Trophoblast cell (in vitro differentiated cells and primary cell): ENCODE data around the gene ZNF548. TPM values are rescaled to one million over a fixed set of nuclear protein-coding genes. Genes with fewer than 3 reads are reported as not detected.

ENCODE experiments used
- DNase-seq, 2 donors: peaks; one replicate each; pipeline ENCODE4 v3.0.0-alpha.2; 2016
- H2AFZ ChIP-seq: 2 replicates; pipeline ENCODE4 v1.6.1; 2013; ENCODE audit warnings: low read length, moderate library complexity, mild to moderate bottlenecking; ENCODE audit not compliant: insufficient read depth, poor library complexity
- H2AK5ac ChIP-seq: 2 replicates; pipeline ENCODE4 v1.6.1; 2013; ENCODE audit warnings: mild to moderate bottlenecking, low read length
- H2BK120ac ChIP-seq: 2 replicates; pipeline ENCODE4 v1.6.1; 2013; ENCODE audit warnings: low read length, mild to moderate bottlenecking, moderate library complexity; ENCODE audit not compliant: insufficient read depth, poor library complexity
- H2BK12ac ChIP-seq: 2 replicates; pipeline ENCODE4 v1.6.1; 2013; ENCODE audit warnings: mild to moderate bottlenecking, low read length, moderate library complexity
- H2BK5ac ChIP-seq: 2 replicates; pipeline ENCODE4 v1.6.1; 2013; ENCODE audit warnings: low read length, low read depth, moderate library complexity, mild to moderate bottlenecking; ENCODE audit not compliant: poor library complexity
- H3K14ac ChIP-seq: 2 replicates; pipeline ENCODE4 v1.6.1; 2013; ENCODE audit warnings: mild to moderate bottlenecking, low read length
- H3K18ac ChIP-seq: 2 replicates; pipeline ENCODE4 v1.6.1; 2013; ENCODE audit warnings: mild to moderate bottlenecking, low read length
- H3K23ac ChIP-seq: 2 replicates; pipeline ENCODE4 v1.6.1; 2013; ENCODE audit warnings: low read length
- H3K27ac ChIP-seq: 2 replicates; pipeline ENCODE4 v1.5.1; 2013; ENCODE audit warnings: low read depth, mild to moderate bottlenecking, inconsistent platforms, low read length, moderate library complexity
- H3K27me3 ChIP-seq: 2 replicates; pipeline ENCODE4 v1.6.1; 2013; ENCODE audit warnings: inconsistent platforms, mild to moderate bottlenecking, low read length, moderate library complexity; ENCODE audit not compliant: insufficient read depth
- H3K36me3 ChIP-seq, 2 experiments: 1 replicate in 1 of 2; 2 replicates in 1 of 2; pipeline ENCODE4 v1.6.1; 2013; ENCODE audit warnings: low read length in 2 of 2, mild to moderate bottlenecking in 2 of 2, moderate library complexity in 1 of 2; ENCODE audit not compliant: insufficient read depth in 2 of 2, control insufficient read depth in 1 of 2
- H3K4ac ChIP-seq: 2 replicates; pipeline ENCODE4 v1.6.1; 2013; ENCODE audit warnings: low read depth, mild to moderate bottlenecking, low read length, moderate library complexity
- H3K4me1 ChIP-seq, 2 experiments: 1 replicate in 1 of 2; 2 replicates in 1 of 2; pipeline ENCODE4 v1.6.1; 2013; ENCODE audit warnings: low read length in 2 of 2, mild to moderate bottlenecking in 2 of 2, moderate library complexity in 1 of 2; ENCODE audit not compliant: insufficient read depth in 2 of 2, control insufficient read depth in 1 of 2
- H3K4me2 ChIP-seq: 2 replicates; pipeline ENCODE4 v1.6.1; 2013; ENCODE audit warnings: inconsistent platforms, mild to moderate bottlenecking, low read length, moderate library complexity
- H3K4me3 ChIP-seq: 2 replicates; pipeline ENCODE4 v1.5.1; 2013; ENCODE audit warnings: mild to moderate bottlenecking, low read depth, low read length, inconsistent platforms
- H3K79me1 ChIP-seq: one replicate; pipeline ENCODE4 v1.6.1; 2013; ENCODE audit warnings: low read length
- H3K79me2 ChIP-seq: 2 replicates; pipeline ENCODE4 v1.6.1; 2013; ENCODE audit warnings: low read length, mild to moderate bottlenecking; ENCODE audit not compliant: control insufficient read depth, insufficient read depth, poor library complexity
- H3K9ac ChIP-seq: 2 replicates; pipeline ENCODE4 v1.6.1; 2013; ENCODE audit warnings: mild to moderate bottlenecking, low read length
- H3K9me3 ChIP-seq: 2 replicates; pipeline ENCODE4 v1.6.1; 2013; ENCODE audit warnings: low read depth, mild to moderate bottlenecking, control low read depth, inconsistent platforms, low read length; ENCODE audit not compliant: insufficient read depth
- H4K12ac ChIP-seq: 2 replicates; pipeline ENCODE4 v1.6.1; 2013; ENCODE audit warnings: low read depth, mild to moderate bottlenecking, low read length, moderate library complexity
- H4K8ac ChIP-seq: 2 replicates; pipeline ENCODE4 v1.6.1; 2013; ENCODE audit warnings: low read depth, mild to moderate bottlenecking, low read length, moderate library complexity
- H4K91ac ChIP-seq: one replicate; pipeline ENCODE4 v1.6.1; 2013; ENCODE audit warnings: low read depth, mild to moderate bottlenecking, low read length, moderate library complexity
- WGBS: extraction: QIAGEN DNeasy Blood & Tissue Kit; methylation state at CpG from one replicate; pipeline ENCODE4 v1.1.7; 2013; ENCODE audit warnings: missing lambda C conversion rate; ENCODE audit not compliant: insufficient read length, insufficient coverage; ENCODE audit errors: extremely low coverage; 5-methylcytosine and 5-hydroxymethylcytosine counted together
- polyA plus RNA-seq: library from polyadenylated mRNA; stranded (reverse); fragments of 200-250 nt; gene quantifications from 2 replicates; pipeline ENCODE4 v1.2.3, GENCODE V29; 2013

Gene ZNF548
- polyA plus RNA-seq: 6.4 and 7.2 TPM in 2 replicates

GRCh38 chr19:57389730-57390598 is at the start of gene ZNF548:
Gene ZNF548 (plus strand): TSS chr19:57389854. CDS start chr19:57390100, 246 bp downstream.
- H2BK5ac ChIP-seq: peak within 1 kb of the TSS; percentile 10
- peak within 1 kb of the TSS; percentile 26 for H2BK120ac ChIP-seq
- no peak within 1 kb of the TSS for H2BK12ac ChIP-seq
- no peak within 1 kb of the TSS for H3K23ac ChIP-seq
- peak within 1 kb of the TSS; percentile 96 for H3K4me3 ChIP-seq
- no CpG with 5 or more reads among the region's 50 CpGs for WGBS
- peak within 1 kb of the TSS; percentile 13 for H3K18ac ChIP-seq
- H3K9me3 ChIP-seq: no peaks in the 10 kb centered on the region
- H3K9ac ChIP-seq: peak within 1 kb of the TSS; percentile 95
- H3K4ac ChIP-seq: peak within 1 kb of the TSS; percentile 53
- H2AFZ ChIP-seq: peak within 1 kb of the TSS; percentile 30
- peaks cover 5% of the 10 kb centered on the region for H3K79me1 ChIP-seq
- peak within 1 kb of the TSS; percentile 49 for H4K91ac ChIP-seq
- no peak within 1 kb of the TSS for H2AK5ac ChIP-seq
- peak; percentile 99 to 100 for DNase-seq
- peak within 1 kb of the TSS; percentile 20 for H4K12ac ChIP-seq
- peaks cover 6% of the 10 kb centered on the region for H3K79me2 ChIP-seq
- peaks cover 6% of the 10 kb centered on the region in 2 experiments for H3K36me3 ChIP-seq
- peaks cover 2 to 9% of the 10 kb centered on the region in 2 experiments for H3K4me1 ChIP-seq
- H3K27ac ChIP-seq: peak within 1 kb of the TSS; percentile 46
- H3K27me3 ChIP-seq: no peaks in the 10 kb centered on the region
- peak within 1 kb of the TSS; percentile 72 for H3K4me2 ChIP-seq
- H3K14ac ChIP-seq: peak within 1 kb of the TSS; percentile 67
- H4K8ac ChIP-seq: peak within 1 kb of the TSS; percentile 93

DNA sequence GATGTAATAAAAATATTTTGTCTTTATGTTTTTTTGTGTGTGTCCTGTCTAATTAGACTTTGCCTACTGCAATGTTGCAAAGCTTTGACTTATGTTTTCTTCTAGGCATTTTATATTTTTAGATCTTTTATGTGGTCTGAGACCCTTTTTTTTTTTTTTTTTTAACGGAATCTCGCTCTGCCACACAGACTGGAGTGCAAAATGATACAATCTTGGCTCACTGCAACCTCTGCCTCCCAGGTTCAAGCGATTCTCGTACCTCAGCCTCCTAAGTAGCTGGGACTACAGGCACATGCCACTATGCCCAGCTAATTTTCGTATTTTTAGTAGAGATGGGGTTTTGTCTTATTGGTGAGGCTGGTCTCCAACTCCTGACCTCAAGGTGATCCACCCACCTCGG is 47.1 kb upstream of the ZNF548 start:
- Histone ChIP-seq H3K23ac (no peak overlapping the region), H3K9me3 (peaks cover 2% of the 10 kb centered on the region), H3K4ac (no peak overlapping the region), H2AK5ac (no peak overlapping the region), H3K14ac (no peak overlapping the region), H3K79me2 (no peaks in the 10 kb centered on the region), H4K91ac (no peak overlapping the region), H3K27me3 (no peaks in the 10 kb centered on the region), H3K4me2 (no peak overlapping the region), H2BK12ac (no peak overlapping the region), H3K4me3 (no peak overlapping the region), H3K79me1 (no peaks in the 10 kb centered on the region), H2AFZ (no peak overlapping the region), H2BK5ac (no peak overlapping the region), H3K36me3 (no peaks in the 10 kb centered on the region), H3K9ac (no peak overlapping the region), H4K8ac (no peak overlapping the region), H2BK120ac (no peak overlapping the region), H3K18ac (no peak overlapping the region), H3K27ac (no peak overlapping the region), H4K12ac (no peak overlapping the region), H3K4me1 (no peaks in the 10 kb centered on the region)
- no peak for DNase-seq
- no CpG with 5 or more reads among the region's 6 CpGs for WGBS

DNA sequence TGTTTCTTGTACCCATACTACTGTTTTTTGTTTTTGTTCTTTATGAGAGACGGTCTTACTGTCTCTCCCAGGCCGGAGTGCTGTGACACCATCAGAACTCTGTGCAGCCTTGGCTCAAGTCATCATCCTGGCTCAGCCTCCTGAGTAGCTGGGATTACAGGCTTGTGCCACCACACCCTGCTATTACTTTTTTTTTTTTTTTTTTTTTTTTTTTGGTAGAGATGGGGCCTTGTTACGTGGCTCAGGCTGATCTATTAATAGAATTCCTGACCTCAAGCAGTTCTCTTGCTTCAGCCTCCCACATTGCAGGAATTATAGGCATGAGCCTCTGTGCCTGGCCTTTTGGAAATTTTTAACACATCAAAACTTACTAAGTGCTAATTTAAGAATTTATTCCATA is 41.5 kb upstream of the ZNF548 start:
- H3K4ac ChIP-seq: no peak overlapping the region

GRCh38 chr19:57350877-57351805 is 38.5 kb upstream of the ZNF548 start, which contains the start of gene ZNF304:
Gene ZNF304 (plus strand): TSS chr19:57351271. CDS start chr19:57351665, 394 bp downstream.
- DNase-seq: peak; percentile 86 to 87
- H3K27ac ChIP-seq: no peak within 1 kb of the TSS
- H3K14ac ChIP-seq: peak within 1 kb of the TSS; percentile 80
- H2AFZ ChIP-seq: peak within 1 kb of the TSS; percentile 99
- no peaks in the 10 kb centered on the region for H3K9me3 ChIP-seq
- H3K4me2 ChIP-seq: peak within 1 kb of the TSS; percentile 85
- H3K79me1 ChIP-seq: peaks cover 6% of the 10 kb centered on the region
- peak within 1 kb of the TSS; percentile 23 for H3K23ac ChIP-seq
- H3K9ac ChIP-seq: peak within 1 kb of the TSS; percentile 96
- no peak within 1 kb of the TSS for H2BK120ac ChIP-seq
- no CpG with 5 or more reads among the region's 57 CpGs for WGBS
- H3K27me3 ChIP-seq: no peaks in the 10 kb centered on the region
- no peak within 1 kb of the TSS for H2BK5ac ChIP-seq
- peaks cover 16 to 29% of the 10 kb centered on the region in 2 experiments for H3K36me3 ChIP-seq
- peak within 1 kb of the TSS; percentile 82 for H4K91ac ChIP-seq
- peak within 1 kb of the TSS; percentile 95 for H4K12ac ChIP-seq
- peak within 1 kb of the TSS; percentile 76 for H3K18ac ChIP-seq
- H3K4me1 ChIP-seq: peaks cover 4 to 9% of the 10 kb centered on the region in 2 experiments
- peaks cover 8% of the 10 kb centered on the region for H3K79me2 ChIP-seq
- H2AK5ac ChIP-seq: peak within 1 kb of the TSS; percentile 28
- peak within 1 kb of the TSS; percentile 17 for H3K4ac ChIP-seq
- peak within 1 kb of the TSS; percentile 97 for H4K8ac ChIP-seq
- peak within 1 kb of the TSS; percentile 93 for H3K4me3 ChIP-seq
- H2BK12ac ChIP-seq: no peak within 1 kb of the TSS

More for the DNA sequence above, 41.5 kb upstream of the ZNF548 start:
- Histone ChIP-seq H2AK5ac (no peak overlapping the region), H3K4me2 (no peak overlapping the region), H3K36me3 (peaks cover 0 to 3% of the 10 kb centered on the region in 2 experiments), H4K12ac (no peak overlapping the region), H3K18ac (no peak overlapping the region), H3K79me1 (peaks cover 6% of the 10 kb centered on the region), H4K8ac (no peak overlapping the region), H2BK12ac (no peak overlapping the region), H3K27me3 (no peaks in the 10 kb centered on the region), H3K9me3 (no peaks in the 10 kb centered on the region), H3K27ac (no peak overlapping the region), H3K14ac (no peak overlapping the region), H4K91ac (no peak overlapping the region), H3K23ac (no peak overlapping the region), H3K79me2 (peaks cover 8% of the 10 kb centered on the region), H3K9ac (no peak overlapping the region), H2AFZ (no peak overlapping the region), H3K4me3 (no peak overlapping the region), H2BK120ac (no peak overlapping the region), H3K4me1 (peaks cover 4 to 9% of the 10 kb centered on the region in 2 experiments), H2BK5ac (no peak overlapping the region)
- DNase-seq: no peak
- no CpG with 5 or more reads among the region's 3 CpGs for WGBS
